HUES6 (cell line): ENCODE measurements around the gene FAAP100.

Experiments
- H3K27ac ChIP-seq: 2 replicates; pipeline ENCODE4 v1.7.0; 2013; ENCODE audit warnings: low read depth, mild to moderate bottlenecking, low read length, inconsistent platforms
- H3K27me3 ChIP-seq: 2 replicates; pipeline ENCODE4 v1.6.1; 2013; ENCODE audit warnings: low read length; ENCODE audit not compliant: control insufficient read depth, insufficient read depth
- H3K36me3 ChIP-seq: 2 replicates; pipeline ENCODE4 v1.6.1; 2013; ENCODE audit warnings: low read length; ENCODE audit not compliant: control insufficient read depth, insufficient read depth
- H3K4me1 ChIP-seq: 2 replicates; pipeline ENCODE4 v1.6.1; 2013; ENCODE audit warnings: low read length; ENCODE audit not compliant: control insufficient read depth, insufficient read depth
- H3K4me3 ChIP-seq: 2 replicates; pipeline ENCODE4 v1.5.1; 2013; ENCODE audit warnings: low read depth, low read length
- H3K9ac ChIP-seq: one replicate; pipeline ENCODE4 v1.6.1; 2013; ENCODE audit warnings: mild to moderate bottlenecking, low read length
- H3K9me3 ChIP-seq: 2 replicates; pipeline ENCODE4 v1.6.1; 2013; ENCODE audit warnings: low read depth, low read length; ENCODE audit not compliant: control insufficient read depth, insufficient read depth

Gene FAAP100

DNA sequence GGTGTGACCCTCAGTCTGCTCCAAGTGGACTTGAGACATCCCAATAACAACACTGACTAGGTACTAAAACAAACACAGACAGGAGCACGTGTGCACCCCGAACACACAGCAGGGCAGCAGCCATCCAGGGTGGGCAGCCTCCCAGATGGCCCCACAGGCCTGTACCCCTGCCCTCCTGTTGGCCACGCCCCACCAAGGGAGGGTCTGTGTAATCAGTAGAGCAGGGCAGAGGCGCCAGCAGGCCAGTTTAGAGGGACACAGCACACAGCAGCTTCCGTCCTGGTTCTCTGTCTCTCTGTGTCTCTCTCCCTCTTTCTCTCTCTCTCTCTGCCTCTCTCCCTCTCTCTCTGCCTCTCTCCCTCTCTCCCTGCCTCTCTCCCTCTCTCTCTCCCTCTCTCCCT, 61.0 kb downstream of the FAAP100 start:
- Histone ChIP-seq H3K36me3 (no peaks in the 10 kb centered on the region), H3K27ac (no peak overlapping the region), H3K4me3 (no peak overlapping the region), H3K9me3 (no peaks in the 10 kb centered on the region), H3K4me1 (peaks cover 32% of the 10 kb centered on the region), H3K9ac (no peak overlapping the region), H3K27me3 (peaks cover 20% of the 10 kb centered on the region)

DNA sequence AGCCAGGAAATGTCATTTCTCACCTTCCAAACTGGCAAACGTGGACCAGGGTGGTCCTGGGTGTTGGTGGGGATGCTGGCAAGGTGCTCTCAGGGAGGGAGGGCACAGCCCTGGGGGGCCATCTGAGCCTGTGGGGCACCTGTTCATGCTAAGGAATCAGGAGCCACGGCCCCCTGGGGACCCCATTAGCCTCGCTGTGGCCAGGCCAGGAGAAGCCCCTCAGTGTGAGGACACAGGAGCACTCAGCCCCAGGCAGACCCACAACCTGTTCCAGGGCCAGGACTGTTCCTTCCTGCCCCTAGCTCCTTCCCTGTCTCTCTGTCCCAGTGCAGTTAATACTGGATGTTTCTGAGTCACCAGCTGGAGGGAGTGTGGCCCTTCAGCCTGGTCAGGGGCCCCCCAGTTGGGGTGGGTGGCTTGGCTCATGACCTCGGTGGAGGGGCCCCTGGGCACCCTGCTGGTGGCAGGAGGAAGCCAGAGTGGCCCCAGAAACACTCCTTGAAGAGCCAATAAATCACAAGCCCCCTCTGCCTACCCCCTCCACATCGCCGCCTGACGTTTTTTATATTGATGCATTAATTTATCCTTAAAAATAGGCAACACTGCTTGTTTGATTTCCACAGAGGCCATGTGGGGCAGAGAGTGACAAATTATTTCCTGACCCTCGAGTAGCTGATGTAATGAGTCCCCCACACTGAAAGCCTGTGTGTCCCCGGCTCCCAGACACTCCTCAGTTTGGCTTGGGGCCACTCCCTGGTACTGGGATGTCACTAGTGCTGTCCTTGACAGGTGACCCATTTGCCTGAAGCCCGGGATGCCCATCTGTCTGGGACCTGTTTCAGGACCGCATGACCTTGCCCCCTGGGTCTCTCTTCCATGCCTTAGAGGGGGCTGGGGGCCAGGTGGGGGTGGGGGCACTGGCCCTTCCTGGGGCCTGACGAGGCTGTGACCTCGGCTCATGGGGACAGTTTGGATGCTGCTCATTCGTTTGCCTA, 61.9 kb downstream of the FAAP100 start:
- Histone ChIP-seq H3K9ac (no peak overlapping the region), H3K27me3 (peaks cover 22% of the 10 kb centered on the region), H3K4me1 (peaks cover 32% of the 10 kb centered on the region), H3K36me3 (no peaks in the 10 kb centered on the region), H3K4me3 (peak overlapping the region; percentile 24; the same call in 1 of the 2 replicates), H3K9me3 (no peaks in the 10 kb centered on the region), H3K27ac (no peak overlapping the region)
